DMS53 treated with DMSO at 0.1 percent for 48 hours (cell line): Measurements from ENCODE around the gene CHAD.
A peak's percentile ranks its signal among the peaks of the same experiment; 100 is the strongest.

ENCODE experiments used
- DNase-seq: peaks from one replicate; lab custom pipeline; 2025; ENCODE audit not compliant: unreplicated experiment; lab: John Stamatoyannopoulos, UW

The CHAD gene

GRCh38 chr17:50459756-50460155 lies 8.9 kb downstream of the CHAD start:
- DNase-seq: no peak

GRCh38 chr17:50458701-50459676 lies 9.7 kb downstream of the CHAD start:
- peak; percentile 85 for DNase-seq

GRCh38 chr17:50458270-50458669 lies 10.4 kb downstream of the CHAD start:
- no peak for DNase-seq

- no peak for DNase-seq
Measured at GRCh38 chr17:50457621-50458020, 11.1 kb downstream of the CHAD start.

- DNase-seq: no peak
Measured at GRCh38 chr17:50453901-50454300, 14.8 kb downstream of the CHAD start.

GRCh38 chr17:50452630-50453300 lies 15.9 kb downstream of the CHAD start:
- DNase-seq: no peak

GRCh38 chr17:50451943-50452629 lies 16.6 kb downstream of the CHAD start:
- DNase-seq: no peak

GRCh38 chr17:50448643-50449042 lies 20.0 kb downstream of the CHAD start:
- DNase-seq: no peak

- DNase-seq: peak; percentile 96
Measured at GRCh38 chr17:50447870-50448595, 20.6 kb downstream of the CHAD start.

GRCh38 chr17:50445730-50446325 lies 22.9 kb downstream of the CHAD start:
- DNase-seq: no peak

GRCh38 chr17:50444841-50445715 lies 23.6 kb downstream of the CHAD start:
- no peak for DNase-seq

- no peak for DNase-seq
Measured at GRCh38 chr17:50443505-50443974, 25.1 kb downstream of the CHAD start.

- no peak for DNase-seq
Measured at GRCh38 chr17:50440838-50441829, 27.5 kb downstream of the CHAD start.

GRCh38 chr17:50440172-50440837 lies 28.4 kb downstream of the CHAD start:
- peak; percentile 91 for DNase-seq

- DNase-seq: peak; percentile 27
Measured at GRCh38 chr17:50439008-50439407, 29.7 kb downstream of the CHAD start.

- DNase-seq: no peak
Measured at GRCh38 chr17:50437409-50437808, 31.3 kb downstream of the CHAD start.

GRCh38 chr17:50432125-50432762 lies 36.4 kb downstream of the CHAD start:
- no peak for DNase-seq
